GM12878 (cell line): ENCODE data around the gene NMRK2.

Experiments used
- BCL11A ChIP-seq: IDR thresholded peaks from 2 replicates; pipeline ENCODE4 v1.6.1; 2011; ENCODE audit warnings: low read depth, low read length
- CTCF ChIP-seq, 3 experiments: IDR thresholded peaks in 2 of 3; conservative IDR thresholded peaks in 1 of 3; 2 replicates each; pipeline ENCODE4 v1.5.1; 2011; ENCODE audit warnings: low read depth in 3 of 3, low read length in 3 of 3, mild to moderate bottlenecking in 3 of 3, control low read depth in 2 of 3, moderate library complexity in 2 of 3, inconsistent platforms in 1 of 3, mixed read lengths in 1 of 3; ENCODE audit not compliant: control insufficient read depth in 2 of 3, insufficient read depth in 1 of 3; ENCODE audit errors: extremely low read depth in 1 of 3
- IRF4 ChIP-seq: IDR thresholded peaks from 2 replicates; pipeline ENCODE4 v1.6.1; 2011; ENCODE audit warnings: low read depth, low read length
- NFYA ChIP-seq: IDR thresholded peaks from 2 replicates; pipeline ENCODE4 v1.6.1; 2011; ENCODE audit warnings: low read depth, mild to moderate bottlenecking, low read length, improper control_type of control experiment, borderline replicate concordance
- POLR2A ChIP-seq: IDR thresholded peaks from 2 replicates; pipeline ENCODE4 v1.6.1; 2011; ENCODE audit warnings: low read depth, mild to moderate bottlenecking, low read length
- ZNF24 ChIP-seq: fragments of 450-650 bp; IDR thresholded peaks from 2 replicates; pipeline ENCODE4 v1.6.1; 2017; ENCODE audit warnings: antibody characterized with exemption, mild to moderate bottlenecking
- TF ChIP-seq, protein P1 (sequence below): fragments of 450-650 bp; IDR thresholded peaks from 2 replicates; pipeline ENCODE4 v1.6.1; 2016; ENCODE audit warnings: mild to moderate bottlenecking

- TF ChIP-seq IRF4 (no peak), NFYA (no peak), ZNF24 (no peak), CTCF (IDR thresholded peaks at IDR 0.05 in 2 of 3, conservative IDR thresholded peaks at IDR 0.05 in 1 of 3; ENCODE audit: control insufficient read depth in 2 of 3, extremely low read depth in 1 of 3, insufficient read depth in 1 of 3, low read depth in 3 of 3, low read length in 3 of 3) (no peak), POLR2A (peak; percentile 73), BCL11A (no peak)
- TF ChIP-seq, protein P1, sequence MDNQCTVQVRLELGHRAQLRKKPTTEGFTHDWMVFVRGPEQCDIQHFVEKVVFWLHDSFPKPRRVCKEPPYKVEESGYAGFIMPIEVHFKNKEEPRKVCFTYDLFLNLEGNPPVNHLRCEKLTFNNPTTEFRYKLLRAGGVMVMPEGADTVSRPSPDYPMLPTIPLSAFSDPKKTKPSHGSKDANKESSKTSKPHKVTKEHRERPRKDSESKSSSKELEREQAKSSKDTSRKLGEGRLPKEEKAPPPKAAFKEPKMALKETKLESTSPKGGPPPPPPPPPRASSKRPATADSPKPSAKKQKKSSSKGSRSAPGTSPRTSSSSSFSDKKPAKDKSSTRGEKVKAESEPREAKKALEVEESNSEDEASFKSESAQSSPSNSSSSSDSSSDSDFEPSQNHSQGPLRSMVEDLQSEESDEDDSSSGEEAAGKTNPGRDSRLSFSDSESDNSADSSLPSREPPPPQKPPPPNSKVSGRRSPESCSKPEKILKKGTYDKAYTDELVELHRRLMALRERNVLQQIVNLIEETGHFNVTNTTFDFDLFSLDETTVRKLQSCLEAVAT: 0 out of 2 replicates have a peak, but pooled peaks have one; percentile 22
These were observed 44.6 kb downstream of the NMRK2 start for GRCh38 chr19:3977242-3978143.
